ENCODE results near the gene UBALD2.
"Not testable (repeated sequence)": the region's sequence is repeated elsewhere in the genome, so short reads cannot be mapped to it uniquely, and the experiment has no call there.

The UBALD2 gene

GRCh38 chr17:76246080-76247066 lies 18.8 kb upstream of the UBALD2 start:
- DNase-seq = no peak

GRCh38 chr17:76247304-76247703 lies 17.8 kb upstream of the UBALD2 start:
- no peak for DNase-seq

GRCh38 chr17:76248013-76248782 lies 16.9 kb upstream of the UBALD2 start:
- DNase-seq = no peak

- no peak for DNase-seq
Observed at GRCh38 chr17:76250141-76250540, 15.0 kb upstream of the UBALD2 start.

GRCh38 chr17:76251478-76252039 lies 13.6 kb upstream of the UBALD2 start:
- DNase-seq = no peak

GRCh38 chr17:76252040-76252954 lies 12.9 kb upstream of the UBALD2 start:
- no peak for DNase-seq

- not testable (repeated sequence) for DNase-seq
Observed at GRCh38 chr17:76252967-76253766, 12.0 kb upstream of the UBALD2 start.

- no peak for DNase-seq
Observed at GRCh38 chr17:76253841-76254240, 11.3 kb upstream of the UBALD2 start.

GRCh38 chr17:76254275-76254674 lies 10.9 kb upstream of the UBALD2 start:
- DNase-seq = no peak

GRCh38 chr17:76255801-76256429 lies 9.2 kb upstream of the UBALD2 start:
- no peak for DNase-seq

- DNase-seq = not testable (repeated sequence)
Observed at GRCh38 chr17:76256430-76257050, 8.6 kb upstream of the UBALD2 start.

- no peak for DNase-seq
Observed at GRCh38 chr17:76260220-76260619, 4.9 kb upstream of the UBALD2 start.

GRCh38 chr17:76260669-76261068 lies 4.5 kb upstream of the UBALD2 start:
- DNase-seq = no peak

GRCh38 chr17:76261421-76262215 lies 3.5 kb upstream of the UBALD2 start:
- no peak for DNase-seq

GRCh38 chr17:76262732-76263344 lies 2.3 kb upstream of the UBALD2 start:
- no peak for DNase-seq

GRCh38 chr17:76263896-76264295 lies 1.3 kb upstream of the UBALD2 start:
- DNase-seq = no peak

- DNase-seq = no peak
Observed at GRCh38 chr17:76264425-76264754, 758 bp upstream of the UBALD2 start.

GRCh38 chr17:76265624-76266243 lies 586 bp downstream of the UBALD2 start:
- peak; percentile 30 for DNase-seq

Measured in NCI-H1694 treated with DMSO at 0.1 percent for 48 hours (cell line).